Stimulated activated CD8-positive, alpha-beta memory T cell treated with anti-CD3 and anti-CD28 coated beads, Interleukin-7, amount 100 ng/mL, for 1 hour (primary cell): ENCODE measurements around the gene CCN5.
A peak's percentile ranks its signal among the peaks of the same experiment; 100 is the strongest.
"Not testable (repeated sequence)": the region's sequence is repeated elsewhere in the genome, so short reads cannot be mapped to it uniquely, and the experiment has no call there.

ENCODE experiments used
- DNase-seq, 2 donors: peaks; one replicate each; pipeline ENCODE4 v3.0.0-alpha.2; 2020; ENCODE audit warnings: low read depth in 2 of 2

The CCN5 gene, protein sequence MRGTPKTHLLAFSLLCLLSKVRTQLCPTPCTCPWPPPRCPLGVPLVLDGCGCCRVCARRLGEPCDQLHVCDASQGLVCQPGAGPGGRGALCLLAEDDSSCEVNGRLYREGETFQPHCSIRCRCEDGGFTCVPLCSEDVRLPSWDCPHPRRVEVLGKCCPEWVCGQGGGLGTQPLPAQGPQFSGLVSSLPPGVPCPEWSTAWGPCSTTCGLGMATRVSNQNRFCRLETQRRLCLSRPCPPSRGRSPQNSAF

DNA sequence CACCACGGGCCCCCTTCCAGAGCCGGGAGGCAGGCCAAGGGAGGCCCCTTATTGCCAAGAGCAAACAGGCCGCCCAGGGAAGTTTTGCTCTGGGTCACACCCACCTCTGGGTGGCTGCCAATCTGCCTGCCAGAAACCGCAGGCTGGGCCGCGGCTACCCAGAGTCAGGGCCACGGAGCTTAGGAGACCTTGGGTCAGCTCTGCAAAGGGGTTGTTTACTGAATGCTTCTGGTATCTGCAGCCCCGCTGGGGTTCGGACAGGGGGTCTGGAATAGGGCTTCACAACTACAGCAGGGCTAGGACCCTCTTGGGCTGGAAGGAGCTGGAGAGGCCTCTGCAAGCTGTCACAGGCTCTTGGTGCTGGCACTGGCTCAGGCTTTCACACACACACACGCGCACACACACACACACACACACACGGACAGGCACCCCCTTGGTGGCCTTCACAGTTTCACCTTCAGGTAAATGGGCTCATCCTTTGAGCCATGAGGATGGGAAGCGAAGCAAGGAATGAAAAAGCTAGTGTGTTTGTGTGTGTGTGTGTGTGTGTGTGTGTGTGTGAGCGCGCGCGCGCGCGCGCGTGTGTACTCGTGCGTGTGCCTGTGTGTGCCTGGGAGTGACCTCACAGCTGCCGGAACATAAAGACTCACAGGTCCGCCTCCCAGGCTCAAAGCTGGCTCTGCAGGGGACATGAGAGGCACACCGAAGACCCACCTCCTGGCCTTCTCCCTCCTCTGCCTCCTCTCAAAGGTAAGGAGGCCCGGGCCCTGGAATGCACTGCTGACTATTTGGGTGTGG lies at the start of gene CCN5:
TSS of gene CCN5 (plus strand) at position 669 of the 798 bp plus-strand sequence. CDS start at position 691, 22 bp downstream.
- no peak for DNase-seq

DNA sequence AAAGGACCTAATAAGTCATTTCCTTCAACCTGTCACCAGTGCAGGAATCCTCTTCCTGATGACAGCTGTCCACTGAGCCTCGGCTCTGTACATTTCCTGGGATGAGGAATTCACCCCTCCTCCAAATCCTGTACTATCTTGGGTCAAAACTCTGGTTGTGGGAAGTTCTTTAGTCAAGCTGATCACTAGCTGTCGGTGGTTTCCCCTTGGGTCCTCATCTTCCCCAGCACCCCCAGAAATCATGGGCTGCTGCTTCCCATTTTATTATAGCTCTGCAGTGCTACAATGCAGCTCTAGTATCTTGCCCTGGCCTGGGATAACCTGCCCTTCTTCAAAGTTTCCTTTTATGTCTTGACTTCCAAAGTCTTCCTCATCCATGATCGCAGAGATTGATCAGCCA lies 49.1 kb upstream of the CCN5 start:
- DNase-seq: no peak

DNA sequence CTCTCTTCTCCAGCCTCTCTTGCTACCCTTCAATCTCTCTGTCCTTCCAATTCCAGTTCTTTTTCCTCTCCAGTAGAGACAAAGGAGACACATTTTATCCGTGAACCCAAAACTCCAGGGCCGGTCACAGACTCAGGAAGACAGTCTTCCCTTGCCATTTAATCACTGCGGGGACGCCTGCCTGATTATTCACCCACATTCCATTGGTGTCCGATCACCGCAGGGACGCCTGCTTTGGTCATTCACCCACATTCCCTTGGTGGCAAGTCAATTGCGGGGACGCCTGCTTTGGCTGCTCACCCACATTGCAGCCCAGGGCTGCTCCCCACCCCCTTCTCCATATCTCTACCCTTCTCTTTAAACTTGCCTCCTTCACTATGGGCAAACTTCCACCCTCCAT lies 44.3 kb upstream of the CCN5 start:
- not testable (repeated sequence) for DNase-seq

DNA sequence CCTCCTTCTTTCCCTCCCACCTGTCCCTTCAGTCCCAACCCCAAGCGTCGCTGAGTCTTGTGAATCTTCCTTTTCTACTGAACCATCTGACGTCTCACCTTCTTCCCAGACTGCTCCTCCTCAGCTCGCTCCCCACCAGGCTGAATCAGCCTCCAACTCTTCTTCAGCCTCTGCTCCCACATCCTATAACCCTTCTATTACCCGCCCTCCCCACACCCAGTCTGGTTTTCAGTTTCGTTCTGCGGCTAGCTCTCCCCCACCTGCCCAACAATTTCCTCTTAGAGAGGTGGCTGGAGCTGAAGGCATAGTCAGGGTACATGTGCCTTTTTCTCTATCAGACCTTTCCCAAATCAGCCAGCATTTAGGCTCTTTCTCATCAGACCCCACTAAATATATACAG lies 43.6 kb upstream of the CCN5 start:
- peak in 1 of 2 donors; percentile 20 for DNase-seq

DNA sequence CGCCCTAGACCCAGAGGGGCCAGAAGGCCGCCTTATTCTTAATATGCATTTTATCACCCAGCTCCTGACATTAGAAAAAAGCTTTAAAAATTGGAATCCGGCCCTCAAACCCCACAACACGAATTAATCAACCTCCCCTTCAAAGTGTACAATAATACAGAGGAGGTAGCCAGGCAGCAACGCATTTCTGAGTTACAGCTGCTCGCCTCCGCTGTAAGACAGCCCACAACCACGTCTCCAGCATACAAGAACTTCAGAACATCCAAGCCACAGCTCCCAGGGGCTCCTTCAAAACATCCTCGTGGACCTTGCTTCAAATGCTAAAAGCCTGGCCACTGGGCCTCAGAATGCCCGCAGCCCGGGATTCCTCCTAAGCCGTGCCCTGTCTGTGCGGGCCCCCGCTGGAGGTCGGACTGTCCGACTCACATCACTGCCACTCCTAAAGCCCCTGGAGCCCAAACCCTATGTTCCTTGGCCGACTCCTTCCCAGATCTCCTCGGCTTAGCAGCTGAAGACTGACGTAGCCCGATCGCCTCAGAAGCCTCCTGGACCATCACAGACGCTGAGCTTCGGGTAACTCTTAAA lies 42.8 kb upstream of the CCN5 start:
- DNase-seq: not testable (repeated sequence)

DNA sequence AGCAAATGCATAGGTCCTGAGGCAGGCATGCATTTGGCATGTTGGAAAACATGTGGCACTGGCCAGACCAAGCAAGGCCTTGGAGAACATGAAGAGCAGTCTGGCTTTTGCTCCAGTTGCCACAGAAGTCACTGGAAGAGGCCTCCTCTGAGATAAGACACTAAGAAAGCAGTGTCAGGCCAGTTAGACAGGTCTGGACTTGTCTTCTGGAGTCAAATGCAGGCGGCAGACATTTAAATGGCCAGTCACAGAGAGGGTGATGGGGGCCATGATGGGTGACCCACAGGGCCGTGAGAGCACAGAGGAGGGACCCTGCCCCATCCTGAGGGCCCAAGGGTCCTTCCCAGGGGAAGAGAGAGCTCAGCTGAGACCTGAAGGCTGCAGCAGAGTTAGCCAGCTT lies 36.9 kb upstream of the CCN5 start:
- DNase-seq: no peak

DNA sequence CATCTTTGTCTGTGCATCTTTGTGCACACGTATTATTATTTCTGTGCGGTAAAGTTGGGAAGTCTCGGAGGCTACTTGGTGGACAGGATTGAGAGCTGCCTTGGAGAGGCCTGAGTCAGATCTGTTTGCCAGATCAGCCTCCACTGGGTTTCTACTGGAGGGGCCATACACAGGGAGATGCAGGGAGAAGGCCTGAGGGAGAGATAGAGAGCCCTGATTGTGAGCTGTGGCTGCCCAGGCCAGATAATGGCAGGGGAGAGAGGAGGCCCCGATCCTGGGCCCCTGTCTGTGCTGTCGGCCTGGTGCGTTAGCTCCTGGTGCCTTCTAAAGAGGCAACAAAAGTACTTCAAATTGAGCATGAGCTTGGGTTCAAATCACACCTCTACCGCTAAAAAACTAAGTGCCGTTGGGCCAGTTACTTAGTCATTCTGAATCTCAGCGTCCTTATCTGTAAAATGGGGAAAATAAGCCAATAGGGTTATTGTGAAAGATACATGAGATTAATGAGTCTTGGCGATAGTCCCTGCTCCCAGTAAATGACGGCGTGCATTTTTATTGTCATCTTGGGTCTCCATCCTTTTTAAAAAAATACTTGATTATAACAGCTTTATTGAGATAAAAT lies 36.1 kb upstream of the CCN5 start:
- no peak for DNase-seq

DNA sequence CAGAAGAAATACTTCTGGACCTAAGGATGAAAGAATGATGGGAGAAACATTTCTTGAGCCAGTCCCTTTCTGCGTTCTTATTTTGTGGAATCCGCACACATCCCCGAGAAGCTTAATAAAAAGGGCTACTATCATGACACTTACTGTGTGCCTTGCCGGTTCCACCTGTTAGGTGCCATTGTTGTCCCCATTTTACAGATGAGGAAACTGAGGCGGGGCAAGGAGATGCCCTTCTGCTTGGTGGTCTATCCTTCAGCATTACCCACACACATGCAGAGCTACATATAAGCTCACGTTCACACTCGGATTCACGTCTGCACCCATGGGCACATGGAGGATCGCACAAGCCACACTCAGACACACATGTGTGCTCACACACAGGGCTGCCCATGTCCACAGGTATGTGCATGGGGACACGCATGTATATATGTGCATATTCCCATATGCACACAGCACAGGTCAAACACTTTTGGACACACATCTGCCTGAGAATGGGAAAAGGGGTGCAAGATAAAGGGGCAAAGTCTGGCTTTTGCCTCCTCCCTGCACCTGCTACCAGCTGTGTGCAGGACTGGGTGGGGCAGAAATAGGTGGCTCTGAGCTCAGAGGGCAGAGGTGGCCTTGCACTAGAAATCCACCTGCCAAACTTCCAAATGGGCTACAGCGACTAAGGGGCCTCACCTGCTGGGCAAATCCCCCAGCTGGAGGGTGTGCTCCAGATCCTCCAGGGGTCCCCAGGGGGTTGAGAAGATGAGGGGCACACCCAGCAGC lies 33.2 kb upstream of the CCN5 start:
- DNase-seq: no peak

DNA sequence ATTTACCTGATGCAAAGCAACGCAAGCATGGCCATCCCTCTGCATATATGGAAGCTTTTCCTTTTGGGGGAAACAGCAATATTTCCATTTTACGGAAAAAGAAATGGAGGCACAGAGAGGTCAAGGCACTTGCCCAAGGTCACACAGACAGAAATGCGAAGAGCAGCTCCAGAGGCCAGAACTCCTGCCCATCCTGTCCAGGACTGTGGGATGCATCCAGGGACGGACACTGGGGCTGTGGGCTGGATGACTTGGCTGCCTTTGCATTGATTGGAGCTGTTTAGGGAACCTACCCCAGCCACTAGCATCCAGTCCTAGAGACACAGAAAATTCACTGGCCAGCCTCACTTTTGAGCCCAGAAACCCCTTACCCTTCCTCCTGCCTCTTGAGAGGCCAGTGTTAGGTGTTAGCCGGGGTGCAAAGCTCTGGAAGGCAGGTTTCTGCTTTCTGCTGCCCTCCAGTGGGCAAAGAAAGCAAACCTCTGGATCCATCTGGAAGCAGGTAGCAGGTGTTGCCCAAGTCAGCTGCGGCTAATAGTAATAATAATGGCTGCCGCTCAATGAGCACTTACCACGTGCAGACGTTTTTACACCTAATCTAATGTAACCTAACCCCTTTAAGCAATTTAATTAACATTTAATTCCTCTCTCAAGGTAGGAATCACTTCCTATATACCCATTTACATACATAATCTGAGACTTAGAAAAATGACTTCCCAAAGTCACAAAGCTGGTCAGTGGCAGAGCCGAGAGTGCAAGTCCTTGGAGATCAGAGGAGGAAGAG lies 31.7 kb upstream of the CCN5 start:
- peak; percentile 5 to 40 for DNase-seq

DNA sequence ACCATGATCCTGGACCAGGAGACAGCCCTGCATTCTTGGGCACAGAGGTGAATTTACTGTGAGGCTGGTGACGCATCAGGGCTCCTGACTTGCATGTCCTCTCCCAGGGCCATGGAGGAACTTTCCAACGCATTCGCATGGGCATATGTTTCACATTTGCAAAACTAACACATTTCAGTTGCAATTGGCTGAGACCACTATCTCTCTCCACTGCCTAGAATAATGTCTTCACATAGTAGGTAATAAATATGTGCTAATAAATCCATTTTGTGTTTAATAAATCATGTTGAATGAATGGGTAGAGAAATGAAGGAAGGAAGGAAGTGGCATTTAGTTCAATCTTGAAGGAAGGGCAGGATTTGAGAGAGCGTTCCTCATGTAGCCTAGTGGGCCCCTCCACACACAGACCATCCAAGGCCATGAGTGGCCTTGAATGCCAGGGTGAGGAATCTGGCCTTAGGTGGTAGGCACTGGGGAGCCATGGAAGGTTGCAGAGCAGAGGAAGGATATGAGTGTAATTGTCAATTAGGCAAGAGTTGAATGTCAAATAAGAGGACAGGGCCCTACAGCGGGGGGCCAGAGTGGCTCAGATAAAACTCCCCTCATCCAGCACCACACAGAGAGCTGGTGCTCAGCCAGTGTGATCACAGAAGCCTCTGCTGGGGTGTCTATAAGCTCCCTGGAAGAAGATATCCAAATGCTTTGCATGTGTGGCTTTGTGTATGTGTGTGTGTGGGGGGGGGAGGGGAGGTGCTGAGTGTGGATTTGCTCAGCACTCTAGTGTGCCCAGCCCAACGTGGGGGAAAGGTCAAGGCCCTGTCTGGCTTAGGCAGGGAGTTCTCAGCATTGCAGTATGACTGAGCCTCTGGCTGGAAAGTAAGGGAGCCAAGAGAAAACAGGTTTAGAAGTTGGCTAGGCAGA lies 30.9 kb upstream of the CCN5 start:
- DNase-seq: no peak

DNA sequence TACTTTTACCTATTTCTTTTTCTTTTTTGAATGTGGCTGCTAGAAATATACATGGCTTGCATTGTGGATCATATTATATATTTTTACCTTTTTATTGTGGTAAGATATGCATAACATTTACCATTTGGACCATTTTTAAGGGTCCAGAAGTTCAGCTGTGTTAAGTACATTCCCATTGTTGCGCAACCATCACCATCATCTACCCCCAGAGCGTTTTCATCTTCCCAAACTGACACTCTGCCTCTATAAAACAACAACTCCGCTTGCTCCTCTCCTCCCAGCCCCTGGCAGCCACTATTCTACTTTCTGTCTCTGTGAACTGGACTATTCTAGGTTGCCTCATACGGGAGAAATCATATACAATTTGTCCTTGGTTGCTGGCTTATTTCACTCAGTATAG lies 28.2 kb upstream of the CCN5 start:
- DNase-seq: no peak

DNA sequence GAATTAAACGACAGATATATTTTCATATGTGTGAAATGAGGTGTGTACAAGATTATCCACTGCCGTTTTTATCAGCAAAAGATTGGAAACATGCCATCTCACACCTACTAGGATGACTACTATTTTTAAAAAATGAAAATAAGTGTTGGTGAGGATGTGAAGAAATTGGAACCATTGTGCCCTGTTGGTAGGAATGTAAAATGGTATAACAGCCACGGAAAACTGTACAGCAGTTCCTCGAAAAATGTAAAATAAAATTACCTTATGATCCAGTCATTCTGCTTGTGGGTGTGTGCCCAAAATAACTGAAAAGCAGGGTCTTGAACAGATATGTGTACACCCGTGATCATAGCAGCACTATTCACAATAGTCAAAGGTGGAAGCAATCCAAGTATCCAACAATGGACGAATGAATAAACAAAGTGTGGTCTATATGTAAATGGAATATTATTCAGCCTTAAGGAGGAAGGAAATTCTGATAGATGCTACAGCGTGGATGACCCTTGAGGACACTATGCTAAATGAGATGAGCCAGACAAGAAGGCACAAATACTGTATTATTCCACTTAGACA lies 27.0 kb upstream of the CCN5 start:
- DNase-seq: no peak

DNA sequence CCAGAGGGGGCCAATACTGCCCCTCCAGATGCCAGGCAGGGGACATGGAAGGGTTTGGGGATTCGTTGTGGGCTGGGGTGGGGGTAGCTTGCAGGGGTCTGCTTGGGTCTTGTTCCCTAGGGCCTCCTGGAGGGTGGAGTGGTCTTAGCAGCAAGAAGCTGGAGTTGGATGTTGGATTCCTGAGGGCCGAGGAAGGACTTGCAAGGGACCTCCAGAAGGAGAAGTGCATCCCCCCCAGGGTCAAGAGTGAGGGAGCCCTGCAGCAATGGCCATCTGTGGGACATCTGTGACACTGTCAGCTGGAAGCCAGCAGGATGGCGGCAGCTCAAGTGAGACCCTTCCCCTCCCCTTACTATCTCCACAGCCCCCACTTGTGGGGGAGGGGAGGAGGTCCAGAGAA lies 25.4 kb upstream of the CCN5 start:
- no peak for DNase-seq

DNA sequence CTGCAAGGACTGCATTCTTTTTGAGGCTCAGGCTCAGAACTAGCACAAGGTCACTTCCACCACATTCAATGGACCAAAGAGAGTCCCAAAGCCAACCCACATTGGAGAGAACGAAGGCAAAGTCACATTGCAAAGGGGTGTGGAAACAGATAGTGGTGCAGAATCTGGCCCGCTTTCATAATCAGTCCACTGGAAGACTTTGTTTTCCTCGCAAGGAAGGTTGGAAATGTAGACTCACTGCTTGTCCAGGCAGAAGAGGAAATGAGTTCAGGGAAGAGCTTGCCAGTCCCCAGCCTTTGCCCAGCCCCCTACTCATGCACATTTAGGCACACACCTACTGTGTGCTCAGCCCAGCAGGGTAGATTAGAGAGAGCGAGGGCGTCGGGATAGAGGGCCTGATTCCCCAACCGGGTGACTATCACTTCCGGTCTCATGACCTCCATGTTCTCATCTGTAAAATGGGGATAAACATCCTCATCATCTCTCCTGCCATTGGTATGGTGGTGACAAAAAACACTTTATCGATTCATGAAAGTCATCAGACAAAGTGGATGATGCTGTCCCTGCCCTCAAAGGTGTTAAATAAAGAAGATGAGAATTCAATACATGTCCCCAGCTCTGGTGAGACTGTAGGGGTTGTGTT lies 24.3 kb upstream of the CCN5 start:
- DNase-seq: no peak

DNA sequence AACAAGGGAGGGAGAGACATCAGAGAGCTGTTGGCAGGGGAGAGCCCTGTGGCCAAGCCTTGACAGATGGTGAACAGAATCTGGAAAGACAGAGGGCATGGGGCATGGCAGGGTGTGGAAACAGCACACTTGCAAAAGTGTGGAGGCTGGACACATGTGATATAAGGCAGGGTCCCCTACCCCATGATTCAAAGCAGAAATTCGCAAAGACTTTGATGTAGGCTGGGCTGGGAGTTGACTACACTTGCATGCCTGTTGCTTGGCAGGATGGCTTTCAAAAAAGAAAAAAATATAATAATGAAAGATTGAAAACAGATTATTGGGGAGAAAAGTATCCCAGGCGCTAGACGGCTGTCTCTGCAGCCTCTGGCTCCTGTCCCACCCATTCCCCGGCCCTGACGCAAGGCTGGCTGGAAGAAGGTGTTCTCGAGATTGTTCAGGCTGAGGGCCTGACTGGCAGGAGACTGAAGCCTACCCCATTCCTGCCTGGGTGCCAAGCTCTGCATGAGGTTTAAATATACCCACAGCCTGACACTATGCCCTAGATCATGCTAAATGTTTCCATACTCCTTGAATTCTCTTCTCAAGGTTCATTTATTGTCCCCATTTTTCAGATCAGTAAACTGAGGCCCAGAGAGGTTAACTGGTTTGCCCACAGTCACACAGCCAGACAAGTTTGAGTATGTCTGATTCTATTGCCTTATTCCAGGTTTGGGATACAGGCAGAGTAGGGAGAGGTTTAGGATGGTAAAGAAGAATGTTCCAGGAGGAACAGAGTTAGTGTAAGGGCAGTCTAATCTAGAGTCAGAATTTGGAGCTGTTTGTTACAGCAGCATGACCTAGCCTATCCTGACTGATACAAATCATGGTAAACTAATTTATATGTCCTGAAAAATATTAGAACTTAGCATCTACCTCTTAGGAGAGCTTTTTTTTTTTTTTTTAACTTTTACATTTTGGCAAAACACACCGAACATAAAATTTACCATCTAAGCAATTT lies 23.4 kb upstream of the CCN5 start:
- DNase-seq: no peak

DNA sequence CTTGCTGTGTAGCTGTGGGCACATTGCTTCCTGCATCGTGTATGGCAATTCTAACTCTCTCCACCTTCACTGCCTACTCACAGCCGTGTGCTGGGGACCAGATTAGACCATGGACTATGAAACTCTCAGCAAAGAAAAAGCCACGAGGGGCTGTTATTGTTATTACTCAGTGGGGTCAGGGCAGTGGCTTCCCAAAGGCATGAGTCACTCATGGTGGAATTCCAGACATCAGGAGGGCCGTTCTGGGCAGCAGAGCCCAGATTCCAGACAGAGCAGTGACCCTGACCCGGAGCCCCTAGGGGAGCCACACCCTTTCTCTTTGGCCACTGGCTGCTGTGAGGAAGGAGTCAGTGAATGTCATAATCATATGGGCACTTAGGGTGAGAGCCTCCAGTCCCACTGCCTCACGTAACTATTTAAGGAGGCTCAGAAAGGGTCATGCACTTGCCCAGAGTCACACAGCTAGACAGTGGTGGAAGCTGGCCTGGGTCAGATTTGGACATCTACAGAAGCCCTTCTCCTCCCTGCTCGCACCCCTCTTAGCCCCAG lies 22.2 kb upstream of the CCN5 start:
- DNase-seq: no peak

DNA sequence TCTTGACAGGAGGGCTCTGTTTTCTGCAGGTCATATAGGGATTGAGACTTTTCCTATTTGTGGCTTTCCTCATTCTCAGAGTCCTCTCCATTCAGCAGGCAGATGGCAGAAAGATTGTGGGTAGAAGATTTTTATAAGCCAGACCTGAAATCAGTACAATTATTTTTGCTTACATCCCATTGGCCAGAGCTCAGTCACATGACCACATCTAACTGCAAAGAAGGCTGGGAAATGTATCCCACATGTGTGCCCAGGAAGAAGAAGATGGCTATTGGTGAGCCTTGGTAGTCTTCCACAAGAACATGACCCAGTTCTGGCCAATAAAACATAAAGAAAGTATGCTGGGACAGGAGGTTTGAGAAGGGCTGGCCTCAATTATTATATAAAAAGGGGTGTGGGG lies 21.5 kb upstream of the CCN5 start:
- DNase-seq: no peak

DNA sequence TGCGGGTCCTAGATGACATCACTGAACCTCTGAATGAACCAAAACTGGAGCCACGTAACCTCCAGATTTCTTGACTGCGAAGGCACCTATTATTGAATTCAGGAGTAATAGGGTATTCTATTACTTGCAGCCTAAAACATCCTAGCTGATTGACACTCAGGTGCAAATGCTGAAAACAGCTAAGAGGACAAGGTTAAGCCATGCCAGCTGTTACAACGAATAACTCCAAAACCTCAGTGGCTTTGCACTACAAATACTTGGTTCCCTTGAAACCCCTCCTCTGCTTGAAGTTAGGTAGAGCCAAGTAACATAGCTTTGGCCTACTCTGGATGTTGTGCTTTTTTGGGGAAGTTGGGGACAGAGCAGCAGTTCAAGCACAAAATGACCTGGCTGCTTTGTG lies 21.0 kb upstream of the CCN5 start:
- DNase-seq: no peak
